GM19099 (cell line): ENCODE results near the gene PPCDC.

Source experiments
- POLR2A ChIP-seq: IDR thresholded peaks from 3 replicates; pipeline ENCODE4 v1.6.1; 2011; ENCODE audit warnings: low read depth; ENCODE audit not compliant: insufficient read length; ENCODE audit errors: extremely low read depth

Gene PPCDC

DNA sequence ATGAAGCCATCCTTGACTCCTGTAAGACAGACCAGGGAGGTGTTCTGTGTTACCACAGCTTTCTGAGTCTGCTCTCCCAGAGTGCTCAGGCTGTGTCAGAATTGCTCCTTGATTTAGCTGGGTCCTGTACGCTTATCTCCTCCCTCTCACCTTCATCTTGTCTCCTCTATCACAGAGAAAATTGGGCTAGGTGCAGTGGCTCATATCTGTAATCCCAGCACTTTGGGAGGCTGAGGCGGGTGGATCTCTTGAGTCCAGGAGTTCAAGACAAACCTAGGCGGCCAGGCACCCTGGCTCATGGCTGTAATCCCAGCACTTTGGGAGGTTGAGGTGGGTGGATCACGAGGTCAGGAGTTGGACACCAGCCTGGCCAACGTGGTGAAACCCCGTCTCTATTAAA, 22.1 kb upstream of the PPCDC start:
- no peak for TF ChIP-seq POLR2A

DNA sequence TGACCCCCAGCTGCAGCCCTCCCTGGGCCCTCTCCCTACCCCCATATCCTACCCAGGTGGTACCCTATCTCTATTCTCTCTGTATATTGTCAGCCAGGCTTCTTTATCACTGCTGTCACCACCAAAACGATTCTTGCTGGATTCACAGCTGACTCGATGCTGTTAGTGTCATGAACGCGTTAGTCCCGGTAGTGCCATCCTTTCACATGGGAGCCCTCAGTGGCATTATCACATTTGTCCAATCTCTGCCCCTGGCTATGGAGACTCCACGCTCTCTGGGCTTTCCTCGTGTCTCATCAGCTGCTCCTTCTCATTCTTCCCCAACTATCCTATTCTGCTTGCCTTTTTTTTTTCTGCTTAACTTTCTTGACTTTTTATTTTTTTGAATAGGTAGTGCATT, 21.0 kb upstream of the PPCDC start:
- TF ChIP-seq POLR2A = no peak

DNA sequence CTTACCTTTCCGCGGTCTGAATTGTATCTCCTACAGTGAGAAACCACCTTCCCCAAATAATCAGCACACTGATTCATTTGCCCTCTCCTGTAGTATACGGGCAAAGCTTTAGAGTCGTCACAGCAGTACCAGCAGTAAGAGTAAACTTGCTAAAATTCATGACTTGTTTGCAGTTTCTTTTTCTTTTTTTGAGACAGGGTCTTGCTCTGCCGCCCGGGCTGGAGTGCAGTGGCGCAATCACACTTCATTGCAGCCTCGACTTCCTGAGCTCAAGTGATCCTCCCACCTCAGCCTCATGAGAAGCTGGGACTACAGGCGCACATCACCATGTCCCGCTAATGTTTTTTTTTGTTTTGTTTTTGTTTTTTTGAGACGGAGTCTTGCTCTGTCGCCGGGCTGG, 16.2 kb upstream of the PPCDC start:
- no peak for TF ChIP-seq POLR2A

DNA sequence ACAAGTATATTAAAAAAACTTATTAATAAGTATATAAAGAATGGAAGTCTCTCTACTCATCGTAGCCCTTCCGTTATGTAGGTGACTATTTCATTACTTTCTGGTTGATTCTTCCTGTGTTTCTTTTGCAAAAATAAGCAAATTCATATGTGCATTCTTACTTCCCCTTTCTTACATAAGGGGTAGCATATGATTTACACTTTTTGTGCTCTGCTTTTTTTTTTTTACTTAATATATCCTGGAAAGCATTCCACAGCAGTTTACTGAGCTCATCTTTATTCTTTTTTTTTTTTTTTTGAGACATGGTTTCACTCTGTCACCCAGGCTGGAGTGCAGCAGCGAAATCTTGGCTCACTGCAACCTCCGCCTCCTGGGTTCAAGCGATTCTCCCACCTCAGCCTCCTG, 15.2 kb upstream of the PPCDC start:
- no peak for TF ChIP-seq POLR2A

DNA sequence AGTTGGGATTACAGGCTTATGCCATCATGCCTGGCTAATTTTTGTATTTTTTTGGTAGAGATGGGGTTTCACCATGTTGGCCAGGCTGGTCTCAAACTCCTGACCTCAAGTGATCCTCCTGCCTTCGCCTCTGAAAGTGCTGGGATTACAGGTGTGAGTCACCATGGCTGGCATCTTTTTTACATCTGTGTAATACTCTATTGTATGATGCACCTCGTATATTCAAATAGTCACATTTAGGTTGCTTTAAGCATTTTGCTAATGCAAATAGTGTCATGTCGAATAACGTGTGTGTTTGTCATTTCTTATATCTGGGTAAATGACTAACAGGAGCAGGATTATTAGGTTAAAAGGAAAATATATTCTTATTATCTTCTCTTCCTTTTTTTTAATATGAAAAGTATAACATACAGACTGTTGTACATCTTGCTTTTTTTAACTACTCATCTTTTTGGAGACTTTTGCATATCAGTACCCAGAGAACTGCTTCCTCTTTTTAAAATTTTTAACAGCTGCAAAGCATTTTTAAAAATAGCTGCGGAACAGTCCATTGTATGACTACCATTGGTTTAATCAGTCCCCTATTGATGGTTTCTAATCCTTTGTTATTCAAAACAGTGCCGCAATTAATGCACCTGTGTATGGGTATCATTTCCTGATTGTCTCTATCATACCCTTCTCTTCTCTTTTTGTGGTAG, 14.6 kb upstream of the PPCDC start:
- no peak for TF ChIP-seq POLR2A

DNA sequence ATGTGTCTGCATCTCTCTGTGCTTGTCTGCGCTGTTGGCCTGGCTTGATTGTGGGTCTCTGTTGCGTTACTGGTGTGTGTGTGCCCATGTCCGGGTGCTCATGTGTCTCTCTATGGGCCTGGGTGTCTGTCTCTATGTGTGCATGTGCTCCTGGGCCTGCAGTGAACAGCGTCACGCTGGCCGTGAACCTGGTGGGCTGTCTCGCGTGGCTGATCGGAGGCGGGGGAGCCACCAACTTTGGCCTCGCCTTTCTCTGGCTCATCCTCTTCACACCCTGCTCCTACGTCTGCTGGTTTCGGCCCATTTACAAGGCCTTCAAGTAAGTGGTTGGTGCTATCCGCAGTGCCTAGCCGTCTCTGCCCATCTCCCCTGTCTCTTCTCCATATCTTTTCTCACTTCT, 7.0 kb upstream of the PPCDC start:
- no peak for TF ChIP-seq POLR2A

DNA sequence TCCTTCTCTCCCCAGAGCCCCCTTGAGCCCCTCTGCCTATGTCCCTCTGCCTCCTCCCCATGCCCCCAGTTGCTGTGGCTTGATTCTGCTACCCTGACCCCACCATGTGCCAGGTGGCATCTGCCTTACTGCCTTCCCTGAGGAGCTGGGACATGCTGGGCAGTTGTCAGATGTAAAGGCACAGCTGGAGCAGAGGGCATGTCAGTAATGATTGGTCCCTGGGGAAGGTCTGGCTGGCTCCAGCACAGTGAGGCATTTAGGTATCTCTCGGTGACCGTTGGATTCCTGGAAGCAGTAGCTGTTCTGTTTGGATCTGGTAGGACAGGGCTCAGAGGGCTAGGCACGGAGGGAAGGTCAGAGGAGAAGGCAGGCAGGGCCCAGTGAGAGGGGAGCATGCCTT, 3.5 kb upstream of the PPCDC start:
- TF ChIP-seq POLR2A = no peak

DNA sequence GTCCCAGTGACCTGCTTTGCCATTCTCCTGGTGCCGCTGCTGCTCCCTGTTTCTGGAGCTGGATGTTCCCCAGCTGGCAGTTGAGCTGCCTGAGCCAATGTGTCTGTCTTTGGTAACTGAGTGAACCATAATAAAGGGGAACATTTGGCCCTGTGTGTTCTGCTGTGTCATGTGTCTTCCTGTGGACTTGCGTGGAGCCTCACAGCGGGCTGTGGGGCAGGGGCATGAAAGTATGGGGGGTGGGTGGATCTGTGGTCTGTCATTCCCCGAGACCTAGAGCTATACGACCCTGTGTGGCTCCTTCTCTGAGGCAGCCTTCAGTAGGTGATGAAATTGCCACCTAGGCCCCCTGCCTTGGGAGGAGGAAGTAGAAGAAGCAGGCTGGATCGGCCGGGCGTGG, 2.0 kb upstream of the PPCDC start:
- no peak for TF ChIP-seq POLR2A

DNA sequence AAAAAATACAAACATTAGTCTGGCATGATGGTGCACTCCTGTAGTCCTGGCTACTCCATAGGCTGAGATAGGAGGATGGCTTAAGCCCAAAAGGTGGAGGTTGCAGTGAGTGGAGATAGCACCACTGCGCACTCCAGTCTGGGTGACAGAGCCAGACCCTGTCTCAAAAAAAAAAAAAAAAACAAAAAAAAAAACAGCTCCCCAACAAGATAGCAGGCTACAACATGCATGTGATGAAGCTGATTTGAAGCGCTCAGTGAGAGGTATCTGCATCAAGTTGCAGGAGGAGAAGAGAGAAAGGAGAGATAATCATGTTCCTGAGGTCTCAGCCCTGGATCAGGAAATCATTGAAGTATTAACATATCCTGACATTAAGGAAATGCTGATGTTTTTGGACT, 608 bp upstream of the PPCDC start:
- TF ChIP-seq POLR2A = no peak

DNA sequence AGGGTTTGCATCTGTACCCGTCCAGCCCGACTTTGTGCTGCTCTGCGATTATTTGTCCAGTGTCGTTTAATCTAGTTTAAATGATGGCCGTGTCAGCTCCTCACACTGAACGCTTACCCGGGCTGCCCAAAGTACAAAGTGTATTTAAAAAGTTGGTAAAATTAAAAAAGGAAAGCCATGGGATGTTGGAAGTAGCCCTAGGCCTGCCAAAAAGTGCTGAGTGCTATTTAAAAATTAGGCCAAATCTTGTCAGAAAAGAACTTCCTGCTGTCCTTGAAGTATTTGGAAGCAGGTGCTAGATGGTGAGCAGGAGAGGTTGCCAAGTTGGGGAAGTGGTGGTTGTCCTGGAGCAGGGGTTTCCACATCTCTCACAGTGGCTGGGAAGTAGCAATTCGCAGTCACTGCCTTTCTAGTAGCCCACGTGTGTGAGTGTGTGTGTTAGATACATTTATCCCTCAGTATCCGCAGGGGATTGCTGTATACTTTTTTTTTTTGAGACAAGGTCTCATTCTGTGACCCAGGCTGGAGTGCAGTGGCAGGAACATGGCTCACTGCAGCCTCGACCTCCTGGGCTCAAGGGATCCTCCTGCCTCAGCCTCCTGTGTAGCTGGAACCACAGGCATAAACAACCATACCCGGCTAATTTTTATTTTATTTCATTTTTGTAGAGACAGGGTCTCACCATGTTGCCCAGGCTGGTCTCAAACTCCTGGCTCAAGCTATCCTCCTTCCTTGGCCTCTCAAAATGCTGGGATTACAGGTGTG, 664 bp downstream of the PPCDC start:
- TF ChIP-seq POLR2A = no peak

DNA sequence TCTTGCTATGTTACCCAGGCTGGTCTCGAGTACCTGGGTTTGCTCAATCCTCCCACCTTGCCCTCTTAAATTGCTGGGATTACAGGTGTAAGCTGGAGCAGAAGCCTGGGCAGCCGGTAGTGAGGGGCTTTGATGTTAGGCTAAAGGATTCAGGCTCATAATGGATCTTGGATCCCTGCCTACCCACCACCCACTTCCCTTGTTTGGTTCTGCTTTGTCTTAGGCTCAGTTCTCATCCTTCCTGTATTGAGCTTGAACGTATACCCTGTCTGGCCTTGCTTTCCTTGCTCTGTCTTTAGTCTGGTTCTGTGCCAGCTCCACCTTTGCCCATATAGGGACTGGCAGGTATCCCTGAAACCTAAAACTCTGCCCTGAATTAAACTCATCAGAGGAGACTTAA, 1.7 kb downstream of the PPCDC start:
- no peak for TF ChIP-seq POLR2A

DNA sequence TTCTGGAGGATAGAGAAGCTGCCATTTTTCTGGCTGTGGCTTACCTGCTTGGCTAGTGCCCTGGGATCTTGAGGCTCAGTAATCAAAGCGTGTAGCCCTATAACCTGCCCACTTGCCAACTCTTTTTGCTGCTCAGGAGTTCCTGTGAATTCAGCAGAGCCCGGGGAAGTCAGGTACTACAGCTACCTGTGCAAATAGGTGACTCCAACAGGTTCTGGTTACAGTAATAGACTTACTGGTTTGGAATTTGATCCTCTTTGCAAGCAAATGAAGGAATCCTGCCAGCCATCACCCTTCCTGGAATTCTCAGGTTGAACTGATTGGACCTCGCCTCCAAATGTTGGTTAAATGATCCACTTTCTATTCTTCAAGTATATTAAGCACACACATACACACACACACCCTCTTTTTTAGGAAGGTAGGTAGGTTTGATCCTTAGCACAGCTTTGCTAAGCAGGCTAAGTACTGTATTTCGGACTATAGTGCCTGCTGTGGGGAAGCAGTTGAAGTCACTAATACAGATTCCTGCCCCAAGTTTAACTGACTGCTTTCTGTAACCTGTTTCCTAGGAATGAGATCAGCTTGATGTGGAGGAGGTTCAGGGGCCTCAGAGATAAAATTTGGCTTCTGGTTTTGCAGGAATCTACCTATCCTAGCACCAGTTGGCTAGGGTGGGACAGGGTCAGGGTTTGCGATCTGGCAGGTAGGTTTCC, 2.3 kb downstream of the PPCDC start:
- no peak for TF ChIP-seq POLR2A

DNA sequence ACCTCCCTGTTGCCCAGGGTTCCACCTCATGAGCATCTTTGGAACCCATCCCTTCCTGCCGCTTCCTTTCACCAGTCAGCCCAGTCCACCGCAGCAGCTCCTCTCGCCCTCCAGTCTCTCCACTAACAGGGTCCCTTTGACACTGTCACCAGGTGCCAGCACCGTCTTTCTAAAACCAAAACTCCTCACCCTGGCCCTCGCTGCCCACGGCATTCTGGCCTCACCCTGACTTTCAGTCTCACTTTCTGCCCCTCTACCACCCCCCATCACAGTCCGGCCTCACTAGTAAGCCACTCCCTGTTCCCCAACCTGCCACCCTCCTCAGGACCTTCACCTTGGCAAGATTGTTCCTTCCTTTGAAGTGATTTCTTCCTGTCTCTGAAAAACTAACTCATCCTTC, 4.2 kb downstream of the PPCDC start:
- no peak for TF ChIP-seq POLR2A

DNA sequence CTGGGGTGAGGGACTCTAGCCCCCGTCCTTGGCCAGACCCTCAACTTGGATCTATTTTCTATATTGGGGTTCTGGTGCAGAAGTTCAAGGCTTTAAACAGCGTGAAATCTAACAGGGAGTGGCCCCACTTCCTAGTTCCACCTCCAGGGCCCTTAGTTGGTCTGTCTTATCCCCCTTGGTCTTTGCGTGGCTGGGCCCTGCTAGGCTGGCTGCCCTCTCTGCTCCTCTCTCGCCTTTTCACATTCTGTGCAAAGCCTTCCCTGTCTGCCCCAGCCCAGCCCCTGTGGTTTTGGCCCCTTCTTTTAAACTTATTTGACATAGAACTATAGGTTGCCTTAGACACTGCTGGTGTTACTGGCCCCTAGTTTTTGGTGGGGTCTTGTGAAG, 5.6 kb downstream of the PPCDC start:
- no peak for TF ChIP-seq POLR2A

DNA sequence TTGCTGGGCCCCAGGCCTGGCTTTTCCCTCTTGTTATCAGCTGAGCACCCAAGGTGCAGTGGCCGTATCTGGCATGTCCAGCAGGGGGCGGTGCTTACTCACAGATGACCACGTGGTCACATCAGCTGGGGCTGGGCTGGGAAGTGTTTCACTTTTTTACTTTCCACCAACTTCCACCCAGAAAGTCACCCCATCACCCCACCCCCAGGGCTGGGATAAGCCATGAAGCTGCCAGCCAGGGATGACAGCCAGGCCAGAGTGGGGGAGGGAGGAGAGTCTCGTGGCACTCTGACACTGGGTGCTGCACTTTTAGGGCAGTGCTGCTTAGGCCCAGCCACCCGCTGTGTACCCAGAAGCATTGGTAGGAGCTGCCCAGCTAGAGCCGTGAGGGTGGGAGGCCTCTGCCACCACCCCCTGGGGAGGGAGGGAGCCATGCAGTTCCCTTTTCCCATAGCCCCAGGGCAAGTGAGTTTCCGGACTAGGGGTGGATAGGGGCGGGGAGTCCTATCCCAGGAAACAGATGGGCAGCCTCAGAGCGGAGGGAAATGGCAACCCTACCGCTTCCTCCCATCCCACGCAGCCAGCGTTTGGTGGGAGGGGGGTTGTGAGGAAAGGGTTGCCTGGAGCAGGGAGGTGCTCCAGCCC, 6.1 kb downstream of the PPCDC start:
- TF ChIP-seq POLR2A = no peak
